ENCODE results near the gene MRGPRG.

MRGPRG gene

GRCh38 chr11:3192511-3193372 is 25.9 kb downstream of the MRGPRG start:
- DNase-seq = no peak

GRCh38 chr11:3191586-3192324 is 26.9 kb downstream of the MRGPRG start:
- DNase-seq = no peak

GRCh38 chr11:3190600-3190999 is 28.0 kb downstream of the MRGPRG start:
- DNase-seq = no peak

- no peak for DNase-seq
Measured at GRCh38 chr11:3189886-3190583, 28.6 kb downstream of the MRGPRG start.

GRCh38 chr11:3189196-3189843 is 29.3 kb downstream of the MRGPRG start:
- no peak for DNase-seq

GRCh38 chr11:3188496-3189195 is 30.0 kb downstream of the MRGPRG start:
- DNase-seq = no peak

- DNase-seq = no peak
Measured at GRCh38 chr11:3186166-3186953, 32.3 kb downstream of the MRGPRG start.

- DNase-seq = no peak
Measured at GRCh38 chr11:3184732-3185347, 33.8 kb downstream of the MRGPRG start.

GRCh38 chr11:3183523-3183922 is 35.1 kb downstream of the MRGPRG start:
- no peak for DNase-seq

GRCh38 chr11:3182462-3182852 is 36.2 kb downstream of the MRGPRG start:
- DNase-seq = no peak

- DNase-seq = no peak
Measured at GRCh38 chr11:3181725-3182461, 36.7 kb downstream of the MRGPRG start.

GRCh38 chr11:3180869-3181268 is 37.7 kb downstream of the MRGPRG start:
- DNase-seq = no peak

- DNase-seq = no peak
Measured at GRCh38 chr11:3178349-3178748, 40.3 kb downstream of the MRGPRG start.

- no peak for DNase-seq
Measured at GRCh38 chr11:3177931-3178330, 40.7 kb downstream of the MRGPRG start.

- no peak for DNase-seq
Measured at GRCh38 chr11:3176487-3176886, 42.1 kb downstream of the MRGPRG start.

- DNase-seq = no peak
Measured at GRCh38 chr11:3175194-3175593, 43.4 kb downstream of the MRGPRG start.

GRCh38 chr11:3174387-3174786 is 44.2 kb downstream of the MRGPRG start:
- no peak for DNase-seq

- DNase-seq = no peak
Measured at GRCh38 chr11:3173795-3174194, 44.8 kb downstream of the MRGPRG start.

GRCh38 chr11:3171931-3172560 is 46.6 kb downstream of the MRGPRG start:
- DNase-seq = no peak
